ENCODE measurements around the gene PACS1.
"Not testable (repeated sequence)": the region's sequence is repeated elsewhere in the genome, so short reads cannot be mapped to it uniquely, and the experiment has no call there.

The PACS1 gene

DNA sequence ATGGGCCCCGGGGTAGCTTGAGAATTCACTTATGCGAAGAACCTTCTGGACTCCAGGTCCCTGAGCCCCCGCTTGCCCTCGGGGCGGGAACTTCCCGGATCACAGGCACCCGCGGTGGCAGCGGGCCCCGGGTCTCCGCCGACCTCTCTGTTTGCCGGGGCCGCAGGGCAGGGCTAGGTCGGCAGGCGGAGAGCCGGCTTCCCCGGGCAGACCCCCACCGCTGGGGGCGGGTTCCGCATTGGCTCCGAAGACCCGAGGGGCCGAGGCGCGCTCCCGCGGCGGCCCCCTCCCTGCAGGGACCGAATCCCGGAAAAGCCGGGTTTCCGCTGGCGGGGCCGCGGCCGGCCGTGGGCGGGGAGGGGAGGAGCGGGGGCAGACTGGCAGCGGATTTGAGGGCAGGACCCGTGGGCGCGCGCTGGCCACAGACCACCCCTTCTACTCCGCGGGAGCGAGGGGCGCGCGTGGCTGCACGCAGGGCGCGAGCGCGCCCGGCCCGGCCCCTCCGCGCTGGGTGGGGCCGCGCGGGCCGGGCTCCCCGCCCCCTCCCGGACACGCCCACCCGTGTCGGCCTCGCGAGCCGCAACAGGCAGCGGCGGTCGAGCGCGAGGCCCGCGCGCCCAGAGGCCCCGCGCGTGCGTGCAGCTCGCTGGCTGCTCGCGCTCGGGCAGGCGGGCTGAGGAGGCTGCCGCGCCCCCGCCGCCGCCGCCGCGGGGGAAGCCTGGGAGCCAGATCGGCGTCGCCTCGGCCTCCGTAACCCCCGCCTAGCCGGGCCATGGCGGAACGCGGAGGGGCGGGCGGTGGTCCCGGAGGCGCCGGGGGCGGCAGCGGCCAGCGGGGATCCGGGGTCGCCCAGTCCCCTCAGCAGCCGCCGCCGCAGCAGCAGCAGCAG is at the start of gene PACS1:
PACS1 (plus strand) TSS at position 558 of the 889 bp plus-strand sequence; CDS start at position 773, 215 bp downstream.
- DNase-seq: no peak

DNA sequence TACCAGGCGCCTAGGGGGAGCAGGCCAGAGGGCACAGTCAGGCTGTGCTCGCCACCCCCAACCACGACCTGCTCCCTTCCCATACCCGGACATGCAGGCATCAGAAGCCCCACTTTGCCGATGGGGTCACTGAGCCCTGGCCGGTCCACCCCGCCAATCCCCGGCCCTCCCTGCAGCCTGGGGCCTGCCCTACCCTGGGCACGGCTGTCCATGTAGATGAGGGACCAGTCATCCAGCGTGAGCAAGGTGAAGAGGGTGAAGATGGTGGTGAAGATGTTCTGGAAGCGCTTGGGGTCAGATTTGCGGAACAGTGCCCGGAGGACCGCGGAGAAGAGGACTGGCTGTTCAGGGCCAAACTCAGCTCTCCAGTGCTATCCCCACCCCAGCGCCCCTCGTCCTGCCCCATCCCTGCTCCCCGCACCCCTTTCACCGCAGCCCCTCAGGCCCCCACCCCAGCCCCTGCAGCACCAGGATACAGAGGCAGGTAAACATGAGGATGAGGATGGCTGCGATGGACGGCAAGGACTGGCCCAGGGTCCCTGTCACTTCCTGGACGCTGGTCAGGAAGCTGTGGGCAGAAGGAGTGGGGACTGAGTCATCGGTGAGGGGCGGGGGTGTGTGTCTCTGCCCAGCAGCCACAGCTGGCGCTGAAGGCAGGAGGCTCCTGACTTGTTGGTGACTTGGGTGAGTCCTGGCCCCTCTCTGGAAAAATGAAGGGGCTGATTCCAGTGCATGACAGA is 49.3 kb upstream of the PACS1 start:
- no peak for DNase-seq

DNA sequence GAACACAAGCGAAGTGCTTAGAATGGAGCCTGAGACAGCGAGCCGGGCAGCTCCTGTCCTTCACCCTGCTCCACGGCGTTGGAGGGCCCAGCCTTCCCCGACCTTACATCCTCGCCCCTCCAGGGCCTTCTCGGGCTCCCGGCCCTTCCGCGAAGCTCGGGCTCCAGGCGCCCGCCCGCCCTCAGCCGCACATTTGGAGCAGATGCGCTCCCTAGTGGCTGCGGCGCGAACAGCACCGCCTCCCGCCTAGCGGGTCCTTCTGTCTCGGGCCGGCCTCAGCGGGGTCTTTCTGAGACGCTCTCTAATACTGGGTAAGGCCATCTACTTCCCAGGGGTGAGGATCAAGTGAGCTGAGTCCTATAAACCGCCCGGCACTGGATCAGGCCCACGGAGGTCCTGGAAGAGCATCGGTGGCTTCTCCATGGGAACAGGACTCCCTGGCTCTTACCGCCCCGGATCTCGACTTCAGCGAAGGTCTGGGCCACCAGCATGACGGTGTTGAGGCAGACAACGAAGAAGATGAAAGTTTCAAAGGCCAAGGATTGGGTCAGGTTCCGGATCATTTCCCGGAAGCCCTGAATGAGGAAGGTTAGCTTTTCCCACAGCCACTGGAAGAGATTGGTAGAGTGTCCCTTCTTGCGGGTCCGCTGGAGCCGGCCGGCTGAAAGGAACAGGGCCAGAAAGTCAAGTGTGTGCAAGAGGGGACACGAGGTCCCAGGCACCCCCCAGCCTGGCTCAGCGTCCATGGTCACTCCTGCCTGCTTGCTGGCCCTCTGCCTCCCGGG is 47.5 kb upstream of the PACS1 start:
- DNase-seq: peak; percentile 65

DNA sequence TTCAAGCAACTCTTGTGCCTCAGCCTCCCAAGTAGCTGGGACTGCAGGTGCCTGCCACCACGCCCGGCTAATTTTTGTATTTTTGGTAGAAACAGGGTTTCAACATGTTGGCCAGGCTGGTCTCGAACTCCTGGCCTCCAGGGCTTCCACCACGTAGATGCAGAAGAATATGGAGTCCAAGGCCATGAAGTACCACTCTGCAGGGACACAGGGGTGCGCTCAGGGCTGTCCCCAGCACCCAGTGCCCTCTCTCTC is 47.0 kb upstream of the PACS1 start:
- not testable (repeated sequence) for DNase-seq

DNA sequence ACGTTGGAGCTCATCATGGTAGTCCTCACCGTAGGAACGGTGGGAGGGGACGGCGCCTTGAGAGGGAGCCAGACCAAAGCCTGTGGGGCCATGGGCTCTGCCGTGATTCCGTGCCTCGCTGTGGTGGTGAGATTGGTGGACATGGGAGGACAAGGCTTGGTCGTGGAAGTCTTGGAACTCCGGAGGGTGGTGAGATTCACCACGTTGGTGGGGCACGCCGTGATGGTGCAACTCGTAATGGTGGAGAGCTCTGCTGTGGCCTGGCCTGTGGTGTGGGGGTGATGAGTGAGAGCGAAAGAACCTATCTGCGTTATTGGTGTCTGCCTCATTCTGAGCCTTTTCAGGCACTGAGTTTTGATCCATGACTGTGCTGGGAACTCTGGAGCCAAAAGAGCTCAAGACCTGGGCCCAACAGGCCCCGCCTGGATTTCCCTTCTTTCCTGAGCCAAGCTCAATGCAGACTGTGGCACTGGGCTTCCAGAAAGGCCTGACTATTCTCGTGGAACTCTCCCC is 44.0 kb upstream of the PACS1 start, which contains the start of gene CATSPER1:
CATSPER1 (minus strand) TSS at position 463 of the 513 bp plus-strand sequence; CDS start at position 363, 100 bp downstream.
- no peak for DNase-seq

DNA sequence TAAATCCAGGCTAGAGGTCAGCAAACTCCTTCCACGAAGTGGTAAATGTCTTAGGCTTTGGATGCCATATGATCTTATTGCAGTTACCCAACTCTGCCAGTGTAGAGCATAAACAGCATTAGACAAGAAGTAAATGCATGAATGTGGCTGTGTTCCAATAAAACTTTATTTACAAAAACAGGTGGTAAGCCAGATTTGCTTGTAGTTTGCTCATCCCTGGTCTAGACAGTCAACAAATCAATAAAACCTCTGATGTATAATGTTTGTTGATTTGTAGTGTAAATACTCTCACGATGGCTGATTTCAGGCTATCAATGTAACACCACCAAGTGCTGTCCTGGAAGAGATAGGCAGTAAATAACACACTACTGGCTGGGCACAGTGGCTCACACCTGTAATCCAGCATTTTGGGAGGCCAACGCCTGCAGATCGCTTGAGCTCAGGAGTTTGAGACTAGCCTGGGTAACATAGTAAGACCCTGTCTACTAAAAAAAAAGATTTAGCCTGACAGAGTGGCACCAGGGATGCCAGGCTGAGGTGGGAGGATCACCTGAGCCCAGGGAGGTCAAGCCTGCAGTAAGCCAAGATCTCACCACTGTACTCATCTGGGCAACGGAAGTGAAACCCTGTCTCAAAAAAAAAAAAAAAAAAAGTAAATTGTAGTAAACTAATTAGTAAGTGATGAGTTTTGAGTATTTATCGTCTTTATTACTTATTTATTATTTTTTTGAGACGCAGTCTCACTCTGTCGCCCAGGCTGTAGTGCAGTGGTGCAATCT is 36.9 kb upstream of the PACS1 start:
- DNase-seq: no peak

DNA sequence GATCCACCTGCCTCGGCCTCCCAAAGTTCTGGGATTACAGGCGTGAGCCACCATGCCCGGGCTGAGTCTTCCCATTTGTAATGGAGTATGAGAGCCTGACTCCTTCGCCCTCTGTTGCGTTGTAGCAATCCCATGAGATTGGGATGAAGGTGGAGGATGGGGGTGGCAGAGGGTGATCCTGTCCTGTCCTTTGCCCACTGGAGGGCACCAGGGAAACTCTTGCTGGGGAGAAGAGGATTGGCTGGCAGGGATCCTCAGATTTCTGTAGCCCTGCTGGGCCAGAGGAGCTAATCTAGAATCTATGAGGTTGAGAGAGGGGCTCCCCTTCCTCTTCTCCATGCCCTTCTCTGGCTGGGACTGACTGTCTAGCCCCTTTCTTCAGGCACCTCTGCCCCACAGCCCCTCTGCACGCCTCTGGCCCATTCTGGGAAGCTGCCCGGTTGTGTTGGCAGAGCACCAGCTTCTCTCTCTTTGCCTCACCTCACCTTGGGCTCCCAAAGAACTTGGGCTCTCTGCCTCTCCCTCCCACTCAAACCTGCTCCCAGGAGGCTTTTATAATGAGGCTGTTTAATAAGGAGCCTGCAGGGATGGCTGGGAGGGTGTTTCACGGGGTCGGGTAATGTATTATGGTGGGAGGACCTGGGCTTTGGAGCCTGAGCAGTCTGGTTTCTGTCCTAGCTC is 34.3 kb upstream of the PACS1 start:
- no peak for DNase-seq

DNA sequence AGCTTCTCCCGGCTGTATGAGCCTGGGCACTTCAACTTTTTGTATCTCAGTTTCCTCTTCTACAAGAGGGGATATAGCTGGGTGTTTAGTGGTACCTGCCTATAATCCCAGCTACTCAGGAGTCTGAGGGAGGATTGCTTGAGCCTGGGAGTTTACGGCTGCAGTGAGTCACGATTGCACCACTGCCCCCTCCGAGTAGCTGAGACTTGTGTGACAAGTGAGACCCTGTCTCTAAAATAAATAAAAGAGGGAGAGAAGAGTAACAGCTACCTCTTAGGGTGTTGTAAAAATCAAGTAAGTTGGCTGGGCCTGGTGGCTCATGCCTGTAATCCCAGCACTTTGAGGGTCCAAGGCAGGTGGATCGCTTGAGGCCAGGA is 33.8 kb upstream of the PACS1 start:
- no peak for DNase-seq

DNA sequence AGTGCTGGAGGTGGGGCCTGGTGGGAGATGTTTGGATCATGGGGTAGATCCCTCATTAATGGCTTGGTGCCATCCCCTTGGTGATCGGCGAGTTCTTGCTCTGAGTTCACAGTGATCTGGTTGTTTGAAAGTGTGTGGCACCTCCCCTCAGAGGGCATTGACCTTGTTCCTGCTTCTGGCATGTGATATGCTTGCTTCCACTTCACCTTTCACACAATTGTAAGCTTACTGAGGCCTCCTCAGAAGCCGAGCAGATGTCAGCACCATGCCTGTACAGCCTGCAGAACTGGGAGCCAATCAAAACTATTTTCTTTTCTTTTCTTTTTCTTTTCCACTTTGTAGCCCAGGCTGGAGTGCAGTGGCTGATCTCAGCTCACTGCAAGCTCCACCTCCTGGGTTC is 32.7 kb upstream of the PACS1 start:
- DNase-seq: no peak

DNA sequence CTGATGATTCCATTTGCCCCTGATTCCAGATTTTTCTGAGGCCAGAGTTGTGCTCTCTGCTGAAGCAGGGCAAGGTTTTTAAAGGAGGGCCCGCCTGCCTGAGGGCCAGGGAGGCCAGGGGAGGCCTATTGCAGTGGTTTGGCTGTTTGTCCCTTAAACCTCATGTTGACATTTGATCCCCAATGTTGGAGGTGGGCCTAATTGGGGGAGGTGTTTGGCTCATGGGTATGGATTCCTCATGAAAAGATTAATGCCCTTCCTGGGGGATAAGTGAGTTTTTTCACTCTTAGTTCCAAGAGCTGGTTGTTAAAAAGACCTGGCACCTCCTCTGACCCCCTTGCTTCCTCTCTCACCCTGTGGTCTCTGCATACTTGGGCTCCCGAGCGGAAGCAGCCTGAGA is 30.3 kb upstream of the PACS1 start:
- no peak for DNase-seq

DNA sequence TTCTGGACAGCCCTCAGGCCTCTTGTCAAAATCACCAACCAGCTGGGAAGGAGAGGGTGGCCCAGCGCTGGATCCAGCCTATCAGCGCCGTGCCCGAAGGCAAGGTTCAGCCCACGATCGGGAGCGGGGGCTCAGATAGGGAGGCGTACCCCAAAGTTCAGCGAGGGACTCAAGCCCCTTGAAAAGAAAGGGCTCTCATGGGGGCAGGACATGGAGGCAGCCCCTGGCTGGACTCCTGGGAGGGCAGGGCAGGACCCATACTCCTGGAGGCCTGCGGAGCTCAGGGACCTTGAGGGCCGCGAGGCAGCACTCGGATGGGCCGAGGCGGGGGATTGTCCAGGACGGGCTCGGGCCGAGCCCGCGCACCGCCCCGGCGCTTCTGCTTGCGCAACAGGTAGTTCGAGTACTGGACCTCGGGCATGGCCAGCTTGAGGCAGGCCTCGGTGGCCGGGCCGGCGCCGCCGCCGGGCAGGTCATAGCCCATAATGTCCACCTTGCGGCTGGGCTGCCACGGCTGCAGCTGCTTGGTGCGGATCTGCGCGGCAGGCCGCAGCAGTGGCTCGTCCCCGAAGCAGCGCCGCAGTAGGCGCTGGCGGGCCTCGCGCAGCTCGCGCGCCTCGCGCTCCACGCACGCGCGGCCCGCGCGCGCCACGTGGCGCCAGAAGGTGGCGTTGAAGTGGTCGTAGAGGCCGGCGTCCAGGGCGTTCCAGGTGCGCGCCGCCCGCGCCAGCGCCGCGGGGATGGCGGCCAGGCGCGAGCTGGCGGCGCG is 27.7 kb upstream of the PACS1 start:
- no peak for DNase-seq

DNA sequence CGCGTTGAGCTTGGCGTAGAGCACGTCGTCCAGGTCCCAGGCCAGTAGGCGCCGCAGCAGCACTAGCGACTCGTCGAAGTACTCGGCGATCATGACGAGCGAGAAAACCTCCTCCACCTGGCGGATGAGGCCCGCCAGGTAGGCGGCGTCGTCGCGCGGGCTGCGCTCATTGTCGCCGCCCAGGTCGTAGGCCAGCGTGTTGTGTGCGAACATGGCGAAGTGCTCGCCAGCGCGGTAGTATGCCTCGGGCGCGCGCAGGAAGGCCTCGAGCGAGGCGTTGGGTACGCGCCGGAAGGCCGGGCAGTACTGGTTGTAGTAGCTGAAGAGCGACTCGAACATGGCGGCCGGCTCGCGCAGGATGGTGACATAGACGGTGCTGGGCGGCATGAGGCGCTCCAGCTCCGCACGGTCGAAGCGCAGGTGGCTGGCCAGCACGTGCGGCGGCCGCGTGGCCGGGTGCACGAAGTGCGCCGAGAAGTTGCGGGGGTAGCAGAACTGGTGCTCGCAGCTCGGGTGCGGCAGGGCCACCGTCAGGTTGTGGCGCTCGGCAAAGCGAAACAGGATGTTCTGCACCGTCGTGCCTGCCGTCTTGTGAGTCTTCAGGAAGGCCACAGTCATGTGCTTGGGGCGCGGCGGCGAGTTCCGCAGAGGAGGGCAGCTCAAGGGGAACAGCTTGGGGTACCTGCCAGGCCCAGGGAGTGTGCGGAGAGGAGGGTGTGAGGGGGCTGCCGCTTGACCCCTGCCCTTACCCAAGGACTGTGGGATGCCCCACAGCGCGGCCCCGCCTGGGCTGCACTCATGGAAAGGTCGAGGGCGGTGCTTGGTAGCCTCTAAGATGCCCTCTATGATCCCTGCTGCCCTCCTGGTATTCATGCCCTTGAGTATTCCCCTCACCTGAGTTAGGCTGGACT is 26.8 kb upstream of the PACS1 start:
- DNase-seq: no peak

DNA sequence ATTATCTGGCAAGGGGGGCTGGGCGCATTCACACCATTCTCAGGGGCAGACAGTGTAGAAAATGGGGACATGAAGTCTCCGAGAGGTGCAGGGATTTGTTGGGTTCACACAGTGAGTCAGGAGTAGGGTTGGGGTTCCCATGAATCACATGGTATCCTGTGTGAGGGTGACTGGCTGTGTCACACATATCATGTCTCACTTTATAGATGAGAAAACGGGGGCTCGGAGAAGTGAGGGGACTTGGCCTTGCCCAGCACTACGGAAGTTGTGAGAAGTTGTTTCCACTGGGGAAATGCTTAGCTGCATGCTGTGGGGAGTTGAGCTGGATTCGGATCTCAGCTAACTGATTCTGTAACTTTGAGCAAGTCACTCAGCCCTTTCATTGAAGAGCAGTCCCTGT is 25.3 kb upstream of the PACS1 start:
- no peak for DNase-seq

DNA sequence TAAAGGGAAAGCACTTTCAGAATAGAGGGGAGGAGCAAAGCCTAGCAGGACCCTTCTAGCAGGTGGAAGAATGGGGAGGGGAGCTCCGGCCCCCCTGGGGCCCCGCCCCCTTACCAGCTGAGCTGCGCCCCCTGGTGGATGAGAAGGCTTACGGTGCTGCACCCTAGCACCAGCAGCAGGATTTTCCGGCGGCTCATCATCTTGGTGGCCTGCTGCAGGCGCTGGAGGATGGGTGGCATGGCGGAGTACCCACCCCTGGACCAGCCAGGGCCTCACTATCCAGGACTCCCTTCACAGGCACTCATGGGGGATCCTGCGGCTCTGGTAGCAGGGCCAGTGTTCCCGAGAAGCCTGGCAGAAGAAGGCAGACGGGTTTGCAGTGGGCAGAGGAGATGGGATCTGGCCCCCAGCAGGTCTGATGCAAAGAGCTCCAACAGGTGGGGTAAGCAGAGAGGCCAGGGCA is 24.9 kb upstream of the PACS1 start:
- DNase-seq: peak; percentile 74

DNA sequence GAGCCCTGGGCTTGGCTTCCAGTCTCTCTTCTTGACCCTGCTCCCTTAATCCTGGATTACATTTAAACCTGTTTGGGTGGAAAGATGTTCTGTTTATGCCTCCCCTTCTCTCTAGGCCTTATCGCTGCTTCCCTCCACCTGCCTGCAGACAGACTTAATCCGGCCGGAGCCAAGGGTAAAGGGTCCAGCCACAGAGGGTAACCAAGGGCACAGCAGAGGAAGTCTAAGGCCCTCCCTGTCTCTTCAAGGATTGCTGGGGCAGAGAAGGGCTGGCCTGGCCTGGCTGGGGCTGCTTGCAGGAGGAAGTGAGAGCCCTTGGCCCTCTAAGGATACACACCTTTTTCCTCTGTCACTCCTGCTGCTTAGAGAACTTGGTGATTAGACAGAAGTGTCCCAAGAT is 23.2 kb upstream of the PACS1 start:
- DNase-seq: no peak

DNA sequence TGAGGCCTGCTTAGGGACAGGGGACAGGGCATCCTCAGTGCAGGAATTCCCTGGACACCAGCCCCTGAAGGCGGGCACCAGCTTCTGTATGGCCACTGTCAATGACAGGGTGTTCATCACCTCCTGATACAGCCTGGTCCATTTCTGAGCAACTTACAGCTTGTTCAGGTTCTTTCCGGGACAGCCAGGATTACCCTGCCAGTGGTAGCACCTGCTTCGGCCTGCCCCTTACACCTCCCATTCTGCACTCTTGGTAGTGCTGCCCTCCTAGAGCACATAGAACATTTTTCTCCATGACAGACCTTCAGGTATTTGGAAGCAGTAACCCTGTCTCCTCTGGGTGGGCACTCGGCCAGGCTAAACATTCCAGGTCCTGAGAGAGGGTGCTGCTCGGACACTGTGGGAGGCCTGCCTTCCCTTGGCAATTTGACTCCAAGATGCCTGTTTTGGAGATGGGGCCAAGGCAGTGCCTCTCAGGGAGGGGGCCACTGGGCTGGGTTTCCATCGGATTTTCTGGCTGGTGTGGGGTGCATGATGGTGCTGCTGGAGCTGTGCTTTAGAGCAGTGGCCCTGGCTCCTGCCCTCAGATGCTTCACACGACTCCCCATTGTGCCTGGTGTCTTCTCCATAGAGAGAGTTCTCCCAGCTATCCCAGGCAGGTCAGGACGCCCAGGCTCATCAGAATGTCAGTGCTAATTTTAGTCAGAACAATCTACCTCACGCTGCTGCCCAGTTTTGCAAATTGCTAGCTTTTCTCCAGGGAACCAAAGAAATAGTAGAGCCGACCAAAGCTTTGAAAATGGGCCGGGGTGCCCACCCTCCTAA is 22.3 kb upstream of the PACS1 start:
- DNase-seq: no peak

DNA sequence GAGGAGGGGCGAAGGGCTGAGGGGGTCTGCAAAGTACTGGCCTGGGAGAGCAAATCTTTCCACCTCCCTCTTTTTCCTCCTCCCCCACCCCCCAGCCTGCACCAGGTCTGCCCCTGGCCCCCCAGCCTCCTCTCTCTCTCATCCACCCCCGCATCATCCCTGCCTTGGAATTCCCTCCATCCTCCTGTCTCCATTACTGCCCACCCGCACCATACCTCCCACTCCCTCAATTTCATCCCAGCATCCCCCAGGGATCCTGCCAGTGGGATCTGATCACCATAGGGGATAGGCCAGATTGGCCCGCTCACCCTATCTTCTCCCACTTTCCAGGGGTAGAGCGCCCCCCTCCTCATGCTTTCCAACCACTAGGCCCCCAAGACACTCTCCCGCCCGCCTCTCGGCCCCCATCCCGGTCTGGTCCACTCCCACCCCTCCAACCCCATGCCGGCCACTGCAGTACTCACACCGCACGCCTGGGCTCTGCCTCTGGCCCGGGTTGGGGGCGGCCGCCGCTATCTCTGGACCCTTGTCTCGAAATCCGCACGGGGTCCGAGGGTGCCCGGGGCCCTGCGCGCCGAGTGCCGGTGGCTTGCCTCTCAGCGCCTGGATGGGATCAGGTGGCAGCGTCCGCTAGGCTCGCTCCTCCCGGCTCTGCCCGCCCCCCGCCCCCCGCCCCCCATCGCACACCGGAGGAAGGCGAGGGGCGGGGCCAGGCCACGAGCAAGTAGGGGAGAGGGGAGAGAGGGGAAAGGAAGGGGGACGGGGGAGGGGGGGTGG is 21.3 kb upstream of the PACS1 start, which contains the start of gene GAL3ST3:
GAL3ST3 (minus strand) TSS at position 615 of the 777 bp plus-strand sequence. CDS start 3,746 bp downstream, outside the sequence.
- peak; percentile 27 for DNase-seq

All from NCI-H510A treated with DMSO at 0.1 percent for 48 hours (cell line).